Measurements from ENCODE around the gene CMPK2. TPM values are rescaled to one million over a fixed set of nuclear protein-coding genes. Genes with fewer than 3 reads are reported as not detected.
A peak's percentile ranks its signal among the peaks of the same experiment; 100 is the strongest.

CMPK2 gene
- total and polyA plus RNA-seq, 2 experiments from 2014 or later: 4.1 to 5.4 TPM

DNA sequence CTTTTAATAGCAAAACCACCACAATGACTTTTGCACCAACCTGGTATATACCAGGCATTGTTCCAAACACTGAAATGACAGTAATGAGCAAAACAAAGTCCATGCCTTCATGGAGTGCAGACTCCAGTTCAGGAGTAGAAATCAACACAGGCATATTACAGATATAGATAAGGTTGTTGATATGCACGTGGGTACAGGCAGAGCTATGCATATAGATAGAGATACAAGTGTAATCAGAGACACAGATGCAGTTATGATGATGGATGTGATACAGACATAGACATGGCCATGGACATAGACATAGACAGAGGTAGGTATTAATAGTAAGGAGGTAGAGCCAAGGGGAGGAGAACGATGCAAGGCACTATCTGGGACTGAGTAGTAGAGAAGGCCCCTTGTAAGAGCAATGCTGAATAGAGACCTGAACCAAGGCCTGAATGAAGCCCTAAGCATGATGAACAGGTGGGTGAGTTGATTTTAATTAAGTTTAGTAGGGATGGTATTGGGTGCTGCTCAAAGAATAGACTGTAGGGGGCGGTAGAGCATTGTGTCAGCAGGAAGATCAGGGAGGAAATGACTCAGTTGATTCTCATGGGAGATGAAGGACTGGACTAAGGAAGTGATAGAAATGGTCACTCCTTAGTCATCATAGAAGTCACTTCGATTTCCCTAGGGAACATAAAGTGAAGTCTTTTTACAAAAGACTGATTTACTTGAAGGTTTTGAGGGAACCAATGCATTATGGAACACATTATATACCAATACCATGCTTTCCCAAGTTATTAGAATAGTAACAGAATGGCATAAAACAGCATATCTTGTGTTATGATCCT lies 39.4 kb downstream of the CMPK2 start:
- no peak overlapping the region for H3K4me3 ChIP-seq
- no peaks in the 10 kb centered on the region for H3K79me2 ChIP-seq
- H3K9me3 ChIP-seq (ENCODE audit: low read depth): no peaks in the 10 kb centered on the region
- no peaks in the 10 kb centered on the region for H3K9me2 ChIP-seq (replicated peaks; ENCODE audit: insufficient read depth)
- peak; percentile 49 for TF ChIP-seq CTCF (IDR thresholded peaks at IDR 0.05; ENCODE audit: poor library complexity)
- no peak for TF ChIP-seq EZH2 (IDR thresholded peaks at IDR 0.05; ENCODE audit: borderline replicate concordance)
- TF ChIP-seq EZH2phosphoT487 (IDR thresholded peaks at IDR 0.05; ENCODE audit: low read depth, severe bottlenecking, unreplicated experiment): no peak
- H4K20me1 ChIP-seq (ENCODE audit: insufficient read depth, poor library complexity, severe bottlenecking): no peaks in the 10 kb centered on the region
- H3K4me1 ChIP-seq (ENCODE audit: insufficient read depth): peaks cover 6% of the 10 kb centered on the region
- DNase-seq (ENCODE audit: low spot score): peak; percentile 52
- H2AFZ ChIP-seq: no peak overlapping the region
- no peak overlapping the region for H3K27ac ChIP-seq
- 45% methylated on average over 4 of the region's 4 CpGs for WGBS (ENCODE audit: low lambda C conversion rate, missing lambda C conversion rate)
- H3K36me3 ChIP-seq (replicated peaks; ENCODE audit: insufficient read depth, low read depth): no peaks in the 10 kb centered on the region
- H3K27me3 ChIP-seq: no peaks in the 10 kb centered on the region
- no peak overlapping the region for H3K4me2 ChIP-seq

DNA sequence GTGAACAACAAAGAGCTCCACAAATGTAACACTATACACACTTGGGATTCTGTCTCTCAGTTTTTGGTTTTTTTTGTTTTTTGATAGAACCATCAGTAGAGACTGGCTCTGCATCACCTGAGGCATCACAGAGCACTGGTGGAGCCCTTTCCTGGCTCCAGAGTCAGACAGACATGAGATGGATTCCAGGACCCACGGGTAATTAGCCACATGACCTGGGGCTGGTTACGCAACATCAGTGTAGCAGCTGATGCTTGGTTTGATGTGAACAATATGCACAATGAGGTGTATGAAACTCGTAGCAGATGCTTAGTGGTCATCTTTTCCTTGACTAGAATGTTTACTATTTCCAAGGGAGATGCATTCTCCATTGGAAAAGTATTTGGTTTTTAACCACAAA lies 40.7 kb downstream of the CMPK2 start:
- H3K4me1 ChIP-seq (ENCODE audit: insufficient read depth): peaks cover 6% of the 10 kb centered on the region
- no peak overlapping the region for H3K4me2 ChIP-seq
- no peaks in the 10 kb centered on the region for H3K9me3 ChIP-seq (ENCODE audit: low read depth)
- 49% methylated on average over 3 of the region's 3 CpGs for WGBS (ENCODE audit: low lambda C conversion rate, missing lambda C conversion rate)
- no peaks in the 10 kb centered on the region for H3K9me2 ChIP-seq (replicated peaks; ENCODE audit: insufficient read depth)
- no peak overlapping the region for H3K4me3 ChIP-seq
- TF ChIP-seq EZH2phosphoT487 (IDR thresholded peaks at IDR 0.05; ENCODE audit: low read depth, severe bottlenecking, unreplicated experiment) (no peak), CTCF (IDR thresholded peaks at IDR 0.05; ENCODE audit: poor library complexity) (no peak), EZH2 (IDR thresholded peaks at IDR 0.05; ENCODE audit: borderline replicate concordance) (no peak)
- H3K27ac ChIP-seq: peak overlapping the region; percentile 18
- H4K20me1 ChIP-seq (ENCODE audit: insufficient read depth, poor library complexity, severe bottlenecking): no peaks in the 10 kb centered on the region
- H2AFZ ChIP-seq: no peak overlapping the region
- no peaks in the 10 kb centered on the region for H3K27me3 ChIP-seq
- no peaks in the 10 kb centered on the region for H3K36me3 ChIP-seq (replicated peaks; ENCODE audit: insufficient read depth, low read depth)
- peak; percentile 45 for DNase-seq (ENCODE audit: low spot score)
- no peaks in the 10 kb centered on the region for H3K79me2 ChIP-seq

DNA sequence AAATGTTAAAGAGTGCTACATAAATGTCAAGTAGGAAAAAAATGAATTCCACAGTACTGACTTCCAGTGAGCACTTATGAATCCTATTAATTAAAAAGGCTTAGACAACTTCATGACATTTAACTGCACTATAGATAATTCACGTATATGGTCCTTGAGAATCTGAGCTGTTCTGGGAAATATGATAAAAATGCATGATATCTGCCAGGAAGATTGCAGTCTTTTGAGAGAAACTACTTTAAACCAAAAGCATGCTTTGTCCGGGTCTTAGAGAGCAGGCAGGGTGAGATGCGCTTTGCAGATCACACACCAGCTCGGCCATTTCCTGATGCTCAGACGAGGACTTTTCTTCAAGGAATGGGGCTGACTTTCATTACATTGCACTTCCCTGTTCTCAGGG lies 42.6 kb downstream of the CMPK2 start:
- 40% methylated on average over 5 of the region's 5 CpGs for WGBS (ENCODE audit: low lambda C conversion rate, missing lambda C conversion rate)
- H3K9me3 ChIP-seq (ENCODE audit: low read depth): no peaks in the 10 kb centered on the region
- no peak overlapping the region for H3K4me3 ChIP-seq
- no peak for TF ChIP-seq CTCF (IDR thresholded peaks at IDR 0.05; ENCODE audit: poor library complexity)
- no peak for TF ChIP-seq EZH2phosphoT487 (IDR thresholded peaks at IDR 0.05; ENCODE audit: low read depth, severe bottlenecking, unreplicated experiment)
- no peak for TF ChIP-seq EZH2 (IDR thresholded peaks at IDR 0.05; ENCODE audit: borderline replicate concordance)
- H3K4me2 ChIP-seq: peak overlapping the region; percentile 36
- DNase-seq (ENCODE audit: low spot score): no peak
- H2AFZ ChIP-seq: no peak overlapping the region
- no peaks in the 10 kb centered on the region for H3K36me3 ChIP-seq (replicated peaks; ENCODE audit: insufficient read depth, low read depth)
- H3K4me1 ChIP-seq (ENCODE audit: insufficient read depth): peaks cover 5% of the 10 kb centered on the region
- H3K27me3 ChIP-seq: no peaks in the 10 kb centered on the region
- no peaks in the 10 kb centered on the region for H3K9me2 ChIP-seq (replicated peaks; ENCODE audit: insufficient read depth)
- H3K79me2 ChIP-seq: no peaks in the 10 kb centered on the region
- no peak overlapping the region for H3K27ac ChIP-seq
- H4K20me1 ChIP-seq (ENCODE audit: insufficient read depth, poor library complexity, severe bottlenecking): no peaks in the 10 kb centered on the region
